HepG2 (cell line): ENCODE data around the gene ENTPD1. TPM values are rescaled to one million over a fixed set of nuclear protein-coding genes. Genes with fewer than 3 reads are reported as not detected.

Source experiments
- ATAC-seq: fragments of 200-7000 bp; cut with Tn5 transposase; 3 replicates; pipeline ENCODE4 v1.9.1; 2020; ENCODE audit warnings: mild to moderate bottlenecking, moderate library complexity
- BruUV-seq: library from RNA; stranded (reverse); fragments of 400-500 nt; replicated peaks from 2 replicates; lab custom pipeline; 2021; lab: Mats Ljungman, UMichigan
- CTCF ChIA-PET: fragments of 300-600 bp; formaldehyde crosslinking; extraction: SDS; loops from one replicate; lab custom pipeline; 2021; ENCODE audit warnings: low total read pairs, inconsistent platforms, low intra/inter-chr PET ratio; lab: Yijun Ruan, JAX
- POLR2A ChIA-PET: fragments of 350-600 bp; sonication (Branson Sonifier 250); formaldehyde crosslinking; loops from one replicate; lab custom pipeline; 2020; ENCODE audit warnings: antibody characterized with exemption, inconsistent platforms; lab: Yijun Ruan, JAX
- DNase-seq: peaks from one replicate; pipeline ENCODE4 v3.0.0-alpha.2; 2015; ENCODE audit warnings: low spot score
- FAIRE-seq: peaks from 3 replicates; lab custom pipeline; 2011; peaks lifted over from hg19 to GRCh38; lab: Jason Lieb, UNC
- H2AFZ ChIP-seq: one replicate; pipeline ENCODE4 v1.6.1; 2011; ENCODE audit warnings: low read length, inconsistent platforms
- H3K27ac ChIP-seq: fragments of 300-600 bp; 3 replicates; pipeline ENCODE4 v1.8.0; 2011; ENCODE audit warnings: mixed run types, mild to moderate bottlenecking, mixed read lengths, low read length, inconsistent platforms; ENCODE audit not compliant: insufficient read depth; ENCODE audit errors: extremely low read length
- H3K27me3 ChIP-seq, 2 experiments: fragments of 200-600 bp in 1 of 2; 2 replicates in 1 of 2; 3 replicates in 1 of 2; pipeline versions ENCODE4 v1.6.0 to v1.8.0; 2011; ENCODE audit warnings: low read length in 2 of 2, mild to moderate bottlenecking in 2 of 2, moderate library complexity in 2 of 2, inconsistent platforms in 1 of 2; ENCODE audit not compliant: insufficient read depth in 2 of 2, control insufficient read depth in 1 of 2
- H3K36me3 ChIP-seq, 2 experiments: fragments of 200-600 bp in 1 of 2; replicated peaks in 1 of 2; 2 replicates in 1 of 2; 3 replicates in 1 of 2; pipeline versions ENCODE4 v1.5.1 to v1.8.0; 2011; ENCODE audit warnings: low read length in 2 of 2, inconsistent platforms in 1 of 2; ENCODE audit not compliant: insufficient read depth in 2 of 2, control insufficient read depth in 1 of 2
- H3K4me1 ChIP-seq: 2 replicates; pipeline ENCODE4 v1.5.1; 2012; ENCODE audit warnings: low read length, inconsistent platforms; ENCODE audit not compliant: insufficient read depth
- H3K4me2 ChIP-seq: 2 replicates; pipeline ENCODE4 v1.6.0; 2011; ENCODE audit warnings: low read depth, low read length, inconsistent platforms
- H3K4me3 ChIP-seq, 3 experiments: fragments of 200-600 bp in 1 of 3; sonication (generic), shearing (Covaris generic) in 1 of 3; replicated peaks in 1 of 3; 2 replicates each; pipeline ENCODE4 v1.5.1; 2011 to 2016; ENCODE audit warnings: low read length in 3 of 3, inconsistent platforms in 2 of 3, low read depth in 2 of 3, mild to moderate bottlenecking in 2 of 3, control low read depth in 1 of 3, mixed read lengths in 1 of 3; ENCODE audit not compliant: insufficient read depth in 1 of 3
- H3K79me2 ChIP-seq: one replicate; pipeline ENCODE4 v1.6.1; 2011; ENCODE audit warnings: low read length, inconsistent platforms; ENCODE audit not compliant: insufficient read depth
- H3K9ac ChIP-seq: 2 replicates; pipeline ENCODE4 v1.6.0; 2011; ENCODE audit warnings: mild to moderate bottlenecking, low read depth, low read length, inconsistent platforms; ENCODE audit not compliant: insufficient read depth
- H3K9me3 ChIP-seq: 2 replicates; pipeline ENCODE4 v1.5.1; 2012; ENCODE audit warnings: mild to moderate bottlenecking, low read length
- H4K20me1 ChIP-seq: 2 replicates; pipeline ENCODE4 v1.6.0; 2011; ENCODE audit warnings: inconsistent platforms, mild to moderate bottlenecking, low read length, moderate library complexity; ENCODE audit not compliant: insufficient read depth
- ATF1 ChIP-seq: IDR thresholded peaks from 2 replicates; pipeline ENCODE4 v1.6.1; 2016; ENCODE audit warnings: mild to moderate bottlenecking, control low read depth
- ATRX ChIP-seq: sonication (generic); formaldehyde crosslinking; IDR thresholded peaks from 2 replicates; pipeline ENCODE4 v1.4.0; 2020; ENCODE audit warnings: missing genetic modification reagents, borderline replicate concordance
- ETV6 ChIP-seq: sonication (generic); formaldehyde crosslinking; conservative IDR thresholded peaks from 2 replicates; pipeline ENCODE4 v1.4.0; 2020; ENCODE audit warnings: missing genetic modification reagents
- KLF9 ChIP-seq: IDR thresholded peaks from 2 replicates; pipeline ENCODE4 v1.6.1; 2016; ENCODE audit warnings: low read depth
- MTA1 ChIP-seq: sonication (generic); formaldehyde crosslinking; IDR thresholded peaks from 2 replicates; pipeline ENCODE4 v1.4.0; 2020; ENCODE audit warnings: missing genetic modification reagents, mild to moderate bottlenecking, borderline replicate concordance
- POLR2AphosphoS2 ChIP-seq: IDR thresholded peaks from 2 replicates; pipeline ENCODE4 v1.6.1; 2011; ENCODE audit warnings: low read depth, low read length, improper control_type of control experiment
- THAP11 ChIP-seq: IDR thresholded peaks from 2 replicates; pipeline ENCODE4 v1.6.1; 2016; ENCODE audit warnings: missing biosample characterization, missing genetic modification reagents
- THYN1 ChIP-seq: sonication (generic); formaldehyde crosslinking; IDR thresholded peaks from 2 replicates; pipeline ENCODE4 v1.8.1; 2023; ENCODE audit warnings: low read depth, mild to moderate bottlenecking, moderate library complexity, missing genetic modification reagents, borderline replicate concordance
- ZNF350 ChIP-seq: sonication (generic); formaldehyde crosslinking; IDR thresholded peaks from 2 replicates; pipeline ENCODE4 v1.4.0; 2020; ENCODE audit warnings: mild to moderate bottlenecking, low read depth, missing genetic modification reagents, borderline replicate concordance
- ZSCAN21 ChIP-seq: sonication (generic); formaldehyde crosslinking; IDR thresholded peaks from 2 replicates; pipeline ENCODE4 v1.8.0; 2022; ENCODE audit warnings: mild to moderate bottlenecking, missing genetic modification reagents, moderate library complexity, borderline replicate concordance
- WGBS: methylation state at CpG from one replicate; pipeline ENCODE4 v1.1.6; 2017; ENCODE audit warnings: low lambda C conversion rate; 5-methylcytosine and 5-hydroxymethylcytosine counted together
- in situ Hi-C: cut with HindIII; loops from 2 replicates; pipeline ENCODE4 v1.10.0; 2017; ENCODE audit warnings: low pct_unique_long_range_greater_than_20kb; ENCODE audit not compliant: extremely low pct_ligation_motif_present
- intact Hi-C: fragments of 100-400 bp; cut with micrococcal nuclease; formaldehyde crosslinking; loops from one replicate; pipeline ENCODE4 v1.10.0; 2022; ENCODE audit not compliant: unreplicated experiment
- polyA plus RNA-seq, 8 experiments: library from polyadenylated mRNA; depleted of rRNA in 3 of 8; stranded (reverse) in 7 of 8; unstranded in 1 of 8; fragments of >200 nt; fragmentation: Illumina TruSeq in 4 of 8; extraction: Trizol in 4 of 8; gene quantifications; 2 replicates each; pipeline versions ENCODE4 v1.2.1 to v1.2.3, GENCODE V29; 2011 to 2016; ENCODE audit warnings: low read depth in 4 of 8, missing spikeins in 1 of 8, mixed read lengths in 1 of 8; ENCODE audit not compliant: insufficient read depth in 1 of 8
- total RNA-seq, 5 experiments: library from RNA; depleted of rRNA; stranded (reverse); fragments of >200 nt; fragmentation: Illumina TruSeq; extraction: Trizol; gene quantifications; 2 replicates each; pipeline ENCODE4 v1.2.3, GENCODE V29; 2016; ENCODE audit warnings: low read depth in 1 of 5
- TF ChIP-seq, protein P1 (sequence below): sonication (generic); formaldehyde crosslinking; IDR thresholded peaks from 2 replicates; pipeline ENCODE4 v1.4.0; 2020; ENCODE audit warnings: missing genetic modification reagents; ENCODE audit errors: not compliant biosample characterization
- TF ChIP-seq, protein P2 (sequence below): sonication (generic); formaldehyde crosslinking; IDR thresholded peaks from 2 replicates; pipeline ENCODE4 v1.9.0; 2021; ENCODE audit warnings: missing genetic modification reagents, borderline replicate concordance
- TF ChIP-seq, protein P3 (sequence below): sonication (generic); formaldehyde crosslinking; IDR thresholded peaks from 2 replicates; pipeline ENCODE4 v1.4.0; 2020; ENCODE audit warnings: missing genetic modification reagents

Gene ENTPD1
- total and polyA plus RNA-seq, 2 of the 13 experiments (the other 11 are each of a cell fraction or from before 2014, with no cell fraction given): 0.07 TPM

DNA sequence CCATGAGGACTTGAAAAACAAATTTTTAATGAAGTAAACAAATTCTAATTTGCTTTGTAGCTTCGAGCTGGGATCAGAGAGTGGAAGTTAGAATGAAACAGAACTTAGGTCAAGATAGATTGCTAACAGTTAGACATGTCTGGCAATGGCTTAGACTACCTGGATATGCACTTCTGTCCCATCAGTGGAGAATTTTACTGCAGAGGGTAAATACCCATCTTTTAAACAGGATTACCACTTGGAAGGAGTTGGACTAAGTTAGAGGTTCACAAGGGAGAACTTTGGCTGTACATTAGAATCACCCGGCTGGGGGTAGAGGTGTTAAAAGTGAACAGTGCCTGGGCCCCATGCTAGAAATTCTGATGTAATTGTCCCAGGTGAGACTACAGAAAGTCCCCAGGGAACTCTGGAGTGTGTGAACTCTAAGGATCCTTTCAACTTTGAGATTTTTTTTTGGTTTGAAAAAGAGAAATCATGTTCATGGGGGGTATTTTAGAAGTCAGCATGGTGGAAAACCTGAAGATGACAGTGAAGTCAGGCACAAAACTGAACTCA lies 35.5 kb downstream of the ENTPD1 start (continued):
- TF ChIP-seq, protein P1, sequence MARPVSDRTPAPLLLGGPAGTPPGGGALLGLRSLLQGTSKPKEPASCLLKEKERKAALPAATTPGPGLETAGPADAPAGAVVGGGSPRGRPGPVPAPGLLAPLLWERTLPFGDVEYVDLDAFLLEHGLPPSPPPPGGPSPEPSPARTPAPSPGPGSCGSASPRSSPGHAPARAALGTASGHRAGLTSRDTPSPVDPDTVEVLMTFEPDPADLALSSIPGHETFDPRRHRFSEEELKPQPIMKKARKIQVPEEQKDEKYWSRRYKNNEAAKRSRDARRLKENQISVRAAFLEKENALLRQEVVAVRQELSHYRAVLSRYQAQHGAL (CRISPR knock-in tag): no peak
- TF ChIP-seq, protein P2, sequence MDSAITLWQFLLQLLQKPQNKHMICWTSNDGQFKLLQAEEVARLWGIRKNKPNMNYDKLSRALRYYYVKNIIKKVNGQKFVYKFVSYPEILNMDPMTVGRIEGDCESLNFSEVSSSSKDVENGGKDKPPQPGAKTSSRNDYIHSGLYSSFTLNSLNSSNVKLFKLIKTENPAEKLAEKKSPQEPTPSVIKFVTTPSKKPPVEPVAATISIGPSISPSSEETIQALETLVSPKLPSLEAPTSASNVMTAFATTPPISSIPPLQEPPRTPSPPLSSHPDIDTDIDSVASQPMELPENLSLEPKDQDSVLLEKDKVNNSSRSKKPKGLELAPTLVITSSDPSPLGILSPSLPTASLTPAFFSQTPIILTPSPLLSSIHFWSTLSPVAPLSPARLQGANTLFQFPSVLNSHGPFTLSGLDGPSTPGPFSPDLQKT: no peak
- no peak for TF ChIP-seq ZNF350
- no peak for TF ChIP-seq MTA1
- TF ChIP-seq ATRX: no peak
- no peak for TF ChIP-seq THAP11 (CRISPR knock-in tag)
- no peak for TF ChIP-seq KLF9
- no peak for TF ChIP-seq THYN1 (CRISPR knock-in tag)
- TF ChIP-seq, all 625 proteins: peak for 0

DNA sequence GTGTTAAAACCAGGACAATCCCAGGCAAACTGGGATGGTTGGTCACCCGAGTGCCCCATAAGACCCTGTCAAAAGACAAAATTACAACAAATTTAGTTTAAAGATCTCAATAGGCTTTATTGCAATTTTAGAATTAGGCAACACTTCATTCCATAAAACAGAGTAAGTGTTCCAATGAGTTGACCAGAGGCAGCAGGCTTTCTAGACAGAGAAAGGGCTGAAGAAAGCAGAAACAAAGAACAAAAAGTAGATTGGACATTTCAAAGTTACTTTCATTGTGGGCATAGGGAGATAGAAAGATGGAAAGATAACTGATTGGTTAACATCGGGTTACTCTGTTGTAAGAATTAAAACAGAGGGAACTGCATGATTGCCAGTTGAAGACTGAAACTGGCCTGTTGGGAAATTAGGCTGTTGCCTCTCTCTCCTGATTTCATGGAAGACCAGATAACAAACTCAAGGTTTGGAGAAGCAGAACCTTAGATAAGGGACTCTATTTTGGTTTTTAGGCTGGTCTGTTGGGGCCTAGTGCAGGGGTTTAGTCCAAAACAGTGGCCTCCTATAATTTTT lies 36.3 kb downstream of the ENTPD1 start:
- Histone ChIP-seq H3K4me3 (no peak overlapping the region), H3K9ac (no peak overlapping the region)
- TF ChIP-seq ZSCAN21 (CRISPR knock-in tag): no peak
- no peak for TF ChIP-seq ETV6 (CRISPR knock-in tag)
- TF ChIP-seq, protein P3, sequence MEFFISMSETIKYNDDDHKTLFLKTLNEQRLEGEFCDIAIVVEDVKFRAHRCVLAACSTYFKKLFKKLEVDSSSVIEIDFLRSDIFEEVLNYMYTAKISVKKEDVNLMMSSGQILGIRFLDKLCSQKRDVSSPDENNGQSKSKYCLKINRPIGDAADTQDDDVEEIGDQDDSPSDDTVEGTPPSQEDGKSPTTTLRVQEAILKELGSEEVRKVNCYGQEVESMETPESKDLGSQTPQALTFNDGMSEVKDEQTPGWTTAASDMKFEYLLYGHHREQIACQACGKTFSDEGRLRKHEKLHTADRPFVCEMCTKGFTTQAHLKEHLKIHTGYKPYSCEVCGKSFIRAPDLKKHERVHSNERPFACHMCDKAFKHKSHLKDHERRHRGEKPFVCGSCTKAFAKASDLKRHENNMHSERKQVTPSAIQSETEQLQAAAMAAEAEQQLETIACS: no peak
- no peak for TF ChIP-seq POLR2AphosphoS2
- no peak for TF ChIP-seq ATF1 (CRISPR knock-in tag)
- TF ChIP-seq, all 625 proteins: peak for 0
- CTCF ChIA-PET: no interaction called here
- H4K20me1 ChIP-seq: no peaks in the 10 kb centered on the region
- peaks cover 0 to 5% of the 10 kb centered on the region in 2 experiments; a peak in 3 of 5 replicates for H3K27me3 ChIP-seq
- H3K4me2 ChIP-seq: no peak overlapping the region
- DNase-seq (no peak), FAIRE-seq (no peak), ATAC-seq (no peak)
- in situ Hi-C loops (no loop called here), intact Hi-C loops (no loop called here)
- POLR2A ChIA-PET: no interaction called here
- H3K36me3 ChIP-seq: no peaks in the 10 kb centered on the region
- H3K9me3 ChIP-seq: no peaks in the 10 kb centered on the region
- 20% methylated on average over 2 of the region's 2 CpGs for whole genome bisulfite sequencing
- no peaks in the 10 kb centered on the region for H3K79me2 ChIP-seq
- no TSS peak for BruUV-seq
- no peak overlapping the region for H3K27ac ChIP-seq
- H2AFZ ChIP-seq: no peak overlapping the region
- peaks cover 11% of the 10 kb centered on the region for H3K4me1 ChIP-seq
